ENCODE measurements around the gene MKKS.
A peak's percentile ranks its signal among the peaks of the same experiment; 100 is the strongest.

The MKKS gene

GRCh38 chr20:10433623-10434466 is at the start of gene MKKS:
Gene MKKS (minus strand): TSS chr20:10434222. CDS start chr20:10413514, 20,708 bp downstream.
- peak; percentile 86 for DNase-seq (ENCODE audit: low spot score)

- DNase-seq (ENCODE audit: low spot score), result no peak
Observed at GRCh38 chr20:10483691-10484090, 49.7 kb upstream of the MKKS start.

- no peak for DNase-seq (ENCODE audit: low spot score)
Observed at GRCh38 chr20:10481676-10482075, 47.7 kb upstream of the MKKS start.

GRCh38 chr20:10478930-10479329 is 44.9 kb upstream of the MKKS start:
- no peak for DNase-seq (ENCODE audit: low spot score)

GRCh38 chr20:10478205-10478604 is 44.2 kb upstream of the MKKS start:
- DNase-seq (ENCODE audit: low spot score), result no peak

- peak; percentile 35 for DNase-seq (ENCODE audit: low spot score)
Observed at GRCh38 chr20:10476319-10476724, 42.3 kb upstream of the MKKS start.

- DNase-seq (ENCODE audit: low spot score), result no peak
Observed at GRCh38 chr20:10475225-10475624, 41.2 kb upstream of the MKKS start.

GRCh38 chr20:10474606-10475184 is 40.7 kb upstream of the MKKS start:
- DNase-seq (ENCODE audit: low spot score), result no peak

GRCh38 chr20:10472871-10473270 is 38.8 kb upstream of the MKKS start:
- no peak for DNase-seq (ENCODE audit: low spot score)

GRCh38 chr20:10470276-10470675 is 36.3 kb upstream of the MKKS start:
- no peak for DNase-seq (ENCODE audit: low spot score)

GRCh38 chr20:10469599-10469998 is 35.6 kb upstream of the MKKS start:
- DNase-seq (ENCODE audit: low spot score), result peak; percentile 88

GRCh38 chr20:10469056-10469455 is 35.0 kb upstream of the MKKS start:
- no peak for DNase-seq (ENCODE audit: low spot score)

GRCh38 chr20:10468340-10468845 is 34.4 kb upstream of the MKKS start:
- DNase-seq (ENCODE audit: low spot score), result no peak

GRCh38 chr20:10467681-10468339 is 33.8 kb upstream of the MKKS start:
- DNase-seq (ENCODE audit: low spot score), result no peak

- no peak for DNase-seq (ENCODE audit: low spot score)
Observed at GRCh38 chr20:10466855-10467254, 32.8 kb upstream of the MKKS start.

- no peak for DNase-seq (ENCODE audit: low spot score)
Observed at GRCh38 chr20:10466325-10466724, 32.3 kb upstream of the MKKS start.

- DNase-seq (ENCODE audit: low spot score), result no peak
Observed at GRCh38 chr20:10465135-10465534, 31.1 kb upstream of the MKKS start.

GRCh38 chr20:10463622-10464021 is 29.6 kb upstream of the MKKS start:
- DNase-seq (ENCODE audit: low spot score), result no peak

- DNase-seq (ENCODE audit: low spot score), result no peak
Observed at GRCh38 chr20:10462516-10462915, 28.5 kb upstream of the MKKS start.

- DNase-seq (ENCODE audit: low spot score), result no peak
Observed at GRCh38 chr20:10461495-10461894, 27.5 kb upstream of the MKKS start.

GRCh38 chr20:10454151-10454750 is 20.2 kb upstream of the MKKS start:
- no peak for DNase-seq (ENCODE audit: low spot score)

- peak; percentile 33 for DNase-seq (ENCODE audit: low spot score)
Observed at GRCh38 chr20:10453241-10453640, 19.2 kb upstream of the MKKS start.

Measured in Ammon's horn (tissue), 1 donor.